ENCODE data around the gene ZMYM2.

GRCh38 chr13:20121159-20121525 lies 162.6 kb downstream of the ZMYM2 start:
- TF ChIP-seq CTCF (conservative IDR thresholded peaks at IDR 0.05; ENCODE audit: low read length) (no peak), EZH2phosphoT487 (IDR thresholded peaks at IDR 0.05; ENCODE audit: borderline replicate concordance) (no peak)

Measured in Loucy (cell line).